AG09309 (cell line): ENCODE data around the gene GADL1.

ENCODE experiments used
- DNase-seq: peaks from one replicate; pipeline ENCODE4 v3.0.0-alpha.2; 2010; ENCODE audit warnings: low read depth
- H3K4me3 ChIP-seq: 2 replicates; pipeline ENCODE4 v1.5.1; 2011; ENCODE audit warnings: mild to moderate bottlenecking, low read depth, low read length, moderate library complexity; ENCODE audit not compliant: control insufficient read depth
- CTCF ChIP-seq: IDR thresholded peaks from 2 replicates; pipeline ENCODE4 v1.5.1; 2011; ENCODE audit warnings: mild to moderate bottlenecking, low read depth, low read length, inconsistent platforms; ENCODE audit not compliant: insufficient read depth, control insufficient read depth; ENCODE audit errors: missing control alignments

GADL1 gene

GRCh38 chr3:30886888-30887287 is 7.6 kb downstream of the GADL1 start:
- no peak overlapping the region for H3K4me3 ChIP-seq
- no peak for TF ChIP-seq CTCF
- no peak for DNase-seq

GRCh38 chr3:30878862-30879261 is 15.6 kb downstream of the GADL1 start:
- DNase-seq: no peak
- no peak overlapping the region for H3K4me3 ChIP-seq
- TF ChIP-seq CTCF: no peak

- no peak for TF ChIP-seq CTCF
- H3K4me3 ChIP-seq: no peak overlapping the region
- DNase-seq: no peak
These were observed 19.0 kb downstream of the GADL1 start for GRCh38 chr3:30875505-30875904.

- no peak for TF ChIP-seq CTCF
- peak; percentile 11 for DNase-seq
- H3K4me3 ChIP-seq: no peak overlapping the region
These were observed 20.8 kb downstream of the GADL1 start for GRCh38 chr3:30873671-30874070.

GRCh38 chr3:30872879-30873278 is 21.6 kb downstream of the GADL1 start:
- no peak for TF ChIP-seq CTCF
- DNase-seq: no peak
- H3K4me3 ChIP-seq: no peak overlapping the region

- H3K4me3 ChIP-seq: no peak overlapping the region
- no peak for DNase-seq
- no peak for TF ChIP-seq CTCF
These were observed 22.7 kb downstream of the GADL1 start for GRCh38 chr3:30871720-30872119.

- DNase-seq: no peak
- no peak for TF ChIP-seq CTCF
- no peak overlapping the region for H3K4me3 ChIP-seq
These were observed 29.6 kb downstream of the GADL1 start for GRCh38 chr3:30864836-30865235.
